GM12878 (cell line): ENCODE data around the gene PRPF40B. TPM values are rescaled to one million over a fixed set of nuclear protein-coding genes. Genes with fewer than 3 reads are reported as not detected.
A peak's percentile ranks its signal among the peaks of the same experiment; 100 is the strongest.

Source experiments
- ATAC-seq: fragments of 200-7000 bp; cut with Tn5 transposase; 3 replicates; pipeline ENCODE4 v1.9.1; 2020; ENCODE audit warnings: mild to moderate bottlenecking, moderate library complexity
- BruUV-seq: library from RNA; stranded (reverse); fragments of 400-500 nt; replicated peaks from 2 replicates; lab custom pipeline; 2021; lab: Mats Ljungman, UMichigan
- CTCF ChIA-PET: fragments of 300-600 bp; sonication (Branson Sonifier 250); formaldehyde crosslinking; extraction: SDS; loops from one replicate; lab custom pipeline; 2021; ENCODE audit warnings: inconsistent platforms; lab: Yijun Ruan, JAX
- POLR2A ChIA-PET: fragments of 350-600 bp; formaldehyde crosslinking; extraction: SDS; loops from one replicate; lab custom pipeline; 2021; ENCODE audit warnings: inconsistent platforms; lab: Charles Lee
- RAD21 ChIA-PET: fragments of 300-600 bp; sonication (Branson Sonifier 250); formaldehyde crosslinking; loops from one replicate; lab custom pipeline; 2023; ENCODE audit warnings: antibody characterized with exemption; ENCODE audit not compliant: unreplicated experiment; lab: Charles Lee
- SMC1A ChIA-PET: fragments of 300-600 bp; sonication (Branson Sonifier 250); formaldehyde crosslinking; loops from one replicate; lab custom pipeline; 2023; ENCODE audit not compliant: unreplicated experiment, uncharacterized antibody; lab: Charles Lee
- DNase-seq: peaks from one replicate; pipeline ENCODE4 v3.0.0-alpha.2; 2011; ENCODE audit warnings: low read depth, low spot score
- FAIRE-seq: peaks from 3 replicates; lab custom pipeline; 2011; peaks lifted over from hg19 to GRCh38; lab: Jason Lieb, UNC
- H2AFZ ChIP-seq: 2 replicates; pipeline ENCODE4 v1.6.0; 2011; ENCODE audit warnings: low read depth, low read length, control low read depth; ENCODE audit not compliant: control insufficient read depth
- H3K27ac ChIP-seq: 2 replicates; pipeline ENCODE4 v1.5.1; 2011; ENCODE audit warnings: control low read depth; ENCODE audit not compliant: control insufficient read depth, insufficient read depth
- H3K27me3 ChIP-seq, 2 experiments: replicated peaks in 1 of 2; 2 replicates each; pipeline versions ENCODE4 v1.6.0 to v1.6.1; 2011; ENCODE audit warnings: low read length in 1 of 2; ENCODE audit not compliant: control insufficient read depth in 2 of 2, insufficient read depth in 2 of 2
- H3K36me3 ChIP-seq, 2 experiments: 2 replicates each; pipeline ENCODE4 v1.5.1; 2011; ENCODE audit warnings: low read length in 1 of 2; ENCODE audit not compliant: control insufficient read depth in 2 of 2, insufficient read depth in 2 of 2
- H3K4me1 ChIP-seq: 2 replicates; pipeline ENCODE4 v1.6.1; 2011; ENCODE audit warnings: mild to moderate bottlenecking, low read length, moderate library complexity, mixed read lengths; ENCODE audit not compliant: control insufficient read depth, insufficient read depth
- H3K4me2 ChIP-seq: 2 replicates; pipeline ENCODE4 v1.6.0; 2011; ENCODE audit warnings: control low read depth; ENCODE audit not compliant: control insufficient read depth, insufficient read depth
- H3K4me3 ChIP-seq: fragments of 200-600 bp; sonication (generic); 2 replicates; pipeline ENCODE4 v1.5.1; 2016
- H3K79me2 ChIP-seq: 2 replicates; pipeline ENCODE4 v1.6.0; 2011; ENCODE audit warnings: low read length; ENCODE audit not compliant: control insufficient read depth, insufficient read depth
- H3K9ac ChIP-seq: 2 replicates; pipeline ENCODE4 v1.8.0; 2011; ENCODE audit warnings: low read length, control low read depth, mixed read lengths; ENCODE audit not compliant: control insufficient read depth, insufficient read depth
- H3K9me3 ChIP-seq: replicated peaks from 3 replicates; pipeline ENCODE4 v1.5.1; 2011; ENCODE audit warnings: mild to moderate bottlenecking, low read length; ENCODE audit not compliant: control insufficient read depth, insufficient read depth
- H4K20me1 ChIP-seq: 2 replicates; pipeline ENCODE4 v1.6.0; 2011; ENCODE audit not compliant: control insufficient read depth, insufficient read depth
- IKZF1 ChIP-seq: fragments of 450-650 bp; conservative IDR thresholded peaks from 2 replicates; pipeline ENCODE4 v1.6.1; 2017; ENCODE audit warnings: antibody characterized with exemption, mild to moderate bottlenecking
- LARP7 ChIP-seq: fragments of 450-650 bp; IDR thresholded peaks from 2 replicates; pipeline ENCODE4 v1.6.1; 2017; ENCODE audit warnings: mild to moderate bottlenecking
- NR2C1 ChIP-seq: fragments of 450-650 bp; IDR thresholded peaks from 2 replicates; pipeline ENCODE4 v1.6.1; 2017; ENCODE audit warnings: antibody characterized with exemption, mild to moderate bottlenecking, moderate library complexity
- NR2F1 ChIP-seq: fragments of 450-650 bp; conservative IDR thresholded peaks from 2 replicates; pipeline ENCODE4 v1.6.1; 2017; ENCODE audit warnings: mild to moderate bottlenecking
- NRF1 ChIP-seq: conservative IDR thresholded peaks from 2 replicates; pipeline ENCODE4 v1.6.1; 2011; ENCODE audit warnings: mild to moderate bottlenecking, low read depth, low read length, improper control_type of control experiment
- PBX3 ChIP-seq: IDR thresholded peaks from 2 replicates; pipeline ENCODE4 v1.6.1; 2011; ENCODE audit warnings: mild to moderate bottlenecking, low read depth, low read length, moderate library complexity; ENCODE audit not compliant: insufficient replicate concordance
- PKNOX1 ChIP-seq: fragments of 450-650 bp; IDR thresholded peaks from 2 replicates; pipeline ENCODE4 v1.6.1; 2016; ENCODE audit warnings: mild to moderate bottlenecking
- POLR2A ChIP-seq: IDR thresholded peaks from 2 replicates; pipeline ENCODE4 v1.6.1; 2011; ENCODE audit warnings: low read depth, mild to moderate bottlenecking, low read length
- RBBP5 ChIP-seq: fragments of 200-600 bp; sonication (generic); conservative IDR thresholded peaks from 2 replicates; pipeline ENCODE4 v1.6.1; 2016
- SMC3 ChIP-seq: IDR thresholded peaks from 2 replicates; pipeline ENCODE4 v1.6.1; 2011; ENCODE audit warnings: low read length, improper control_type of control experiment, borderline replicate concordance
- ZSCAN29 ChIP-seq: fragments of 450-650 bp; IDR thresholded peaks from 2 replicates; pipeline ENCODE4 v1.6.1; 2017; ENCODE audit warnings: mild to moderate bottlenecking, moderate library complexity
- WGBS: methylation state at CpG from one replicate; pipeline ENCODE4 v1.1.6; 2016; ENCODE audit warnings: low lambda C conversion rate; ENCODE audit not compliant: insufficient replicate concordance, insufficient coverage; ENCODE audit errors: missing lambda C conversion rate; 5-methylcytosine and 5-hydroxymethylcytosine counted together
- in situ Hi-C: fragments of 300-500 bp; cut with MboI; formaldehyde crosslinking; loops from 9 replicates; pipeline ENCODE4 v1.14.3; 2018; ENCODE audit warnings: mixed read lengths
- intact Hi-C: fragments of 100-400 bp; cut with micrococcal nuclease; formaldehyde crosslinking; loops from one replicate; pipeline ENCODE4 v1.14.2; 2022; ENCODE audit not compliant: unreplicated experiment
- polyA plus RNA-seq, 11 experiments: library from polyadenylated mRNA; depleted of rRNA in 4 of 11; unstranded in 6 of 11; stranded (reverse) in 5 of 11; fragments of >200 nt; fragmentation: Nextera tagmentation in 4 of 11; fragmentation: Illumina TruSeq in 1 of 11; extraction: Ambion mirVana in 4 of 11; extraction: Trizol in 1 of 11; gene quantifications; 1 replicate in 1 of 11; 2 replicates in 10 of 11; pipeline versions ENCODE4 v1.2.1 to v1.2.3, GENCODE V29; 2011 to 2016; ENCODE audit warnings: inconsistent platforms in 2 of 11, missing spikeins in 2 of 11, low read depth in 1 of 11
- total RNA-seq, 4 experiments: library from RNA; depleted of rRNA in 3 of 4; stranded (reverse); fragments of >200 nt in 3 of 4; fragmentation: Illumina TruSeq in 1 of 4; extraction: Trizol in 1 of 4; gene quantifications; 2 replicates each; pipeline versions ENCODE4 v1.2.1 to v1.2.3, GENCODE V29; 2013 to 2021

Gene PRPF40B
- total and polyA plus RNA-seq, 10 of the 15 experiments (the other 5 are each of a cell fraction or from before 2014, with no cell fraction given) = 0.31 to 17.9 (median 7.3) TPM

DNA sequence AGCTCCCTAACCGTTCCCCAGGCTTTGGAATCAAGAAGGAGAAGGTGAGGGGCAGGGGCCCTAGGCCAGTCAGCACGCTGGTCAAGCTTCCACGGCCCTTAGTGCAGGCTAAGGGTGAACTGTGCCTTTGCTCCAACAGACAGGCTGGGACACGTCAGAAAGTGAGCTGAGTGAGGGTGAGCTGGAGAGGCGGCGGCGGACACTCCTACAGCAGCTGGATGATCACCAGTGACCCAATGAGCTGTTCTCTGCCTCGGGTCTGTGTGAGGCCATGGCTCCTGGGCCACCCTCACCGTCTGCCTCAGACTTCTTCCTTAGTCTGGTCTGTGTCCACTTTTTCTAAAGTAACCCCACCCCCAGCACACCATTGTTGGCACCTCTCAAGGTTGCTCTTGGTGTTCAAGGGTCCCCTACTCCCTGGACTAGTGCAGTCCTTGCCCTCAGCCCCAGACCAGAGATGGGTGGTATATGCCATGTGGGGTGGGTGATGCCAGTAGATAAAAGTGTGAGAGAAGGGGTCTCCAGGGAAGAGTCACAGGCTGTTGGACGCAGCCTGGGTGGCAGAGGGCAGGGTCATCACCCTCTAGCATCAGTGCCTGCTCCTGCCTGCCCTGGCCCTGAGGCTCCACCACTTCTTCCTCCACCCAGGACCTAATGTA lies 20.7 kb downstream of the PRPF40B start:
- Histone ChIP-seq H3K36me3 (peaks cover 25 to 42% of the 10 kb centered on the region in 2 experiments), H3K4me3 (no peak overlapping the region), H3K79me2 (no peaks in the 10 kb centered on the region), H3K4me1 (no peaks in the 10 kb centered on the region), H3K4me2 (no peak overlapping the region), H4K20me1 (no peaks in the 10 kb centered on the region), H3K9me3 (no peaks in the 10 kb centered on the region), H3K27me3 (no peaks in the 10 kb centered on the region), H3K27ac (no peak overlapping the region), H3K9ac (no peak overlapping the region), H2AFZ (no peak overlapping the region)
- in situ Hi-C loops (loop anchor here (5.0 to 10.0 kb wide), 2 partner anchors 63 to 191 kb away; partner anchors contain the start of gene FMNL3), intact Hi-C loops (loop anchor here (1.0 kb wide), 1 partner anchor 63 kb away; the partner anchor contains the start of gene FMNL3)
- no peak for FAIRE-seq
- WGBS = 69% methylated on average over 9 of the region's 10 CpGs
- TF ChIP-seq RBBP5 (no peak), NR2F1 (no peak), NR2C1 (no peak), LARP7 (0 out of 2 replicates have a peak, but pooled peaks have one; percentile 48), NRF1 (no peak), IKZF1 (no peak), SMC3 (no peak), POLR2A (0 out of 2 replicates have a peak, but pooled peaks have one; percentile 42), PKNOX1 (no peak), ZSCAN29 (no peak), PBX3 (no peak)
- DNase-seq = no peak
- POLR2A ChIA-PET = interaction anchor here (0.7 to 1.9 kb wide), 4 partner anchors 21 to 275 kb away, joined by 3 to 16 read pairs (median 4); no protein-coding TSS in a partner anchor
- SMC1A ChIA-PET = interaction anchor here (0.8 to 10.9 kb wide), 13 partner anchors 11 to 196 kb away, joined by 3 to 191 read pairs (median 4); partner anchors contain the start of genes FMNL3 and TMBIM6
- ATAC-seq = no peak
- CTCF ChIA-PET = interaction anchor here (0.6 to 20.4 kb wide), 13 partner anchors 9 to 162 kb away, joined by 3 to 486 read pairs (median 4); partner anchors contain the start of genes FMNL3 and PRPF40B
- RAD21 ChIA-PET = interaction anchor here (0.5 to 6.4 kb wide), 11 partner anchors 10 to 386 kb away, joined by 3 to 107 read pairs (median 4); partner anchors contain the start of gene FMNL3
- no TSS peak for BruUV-seq
